ENCODE data around the gene GFM2.
"Not testable (repeated sequence)": the region's sequence is repeated elsewhere in the genome, so short reads cannot be mapped to it uniquely, and the experiment has no call there.

The GFM2 gene

DNA sequence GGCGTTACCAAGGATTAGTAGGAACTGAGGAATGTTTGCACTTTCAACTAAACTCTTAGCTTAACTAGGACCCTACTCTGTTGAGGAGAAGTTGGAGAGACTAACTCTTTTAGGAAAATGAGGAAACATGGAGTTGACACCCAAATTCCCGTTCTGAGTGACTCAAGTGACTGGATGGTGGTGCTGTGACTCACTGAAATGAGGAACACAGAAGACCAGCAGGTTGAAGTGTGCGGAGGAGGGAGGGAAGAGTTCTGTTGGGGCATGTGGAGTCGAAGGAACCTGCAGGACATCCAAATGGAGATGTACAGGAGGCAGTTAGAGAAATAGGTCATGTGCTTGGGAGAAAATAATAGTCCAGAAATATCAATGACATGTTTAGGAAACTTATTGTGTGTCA, 73.7 kb downstream of the GFM2 start:
- DNase-seq, result no peak

DNA sequence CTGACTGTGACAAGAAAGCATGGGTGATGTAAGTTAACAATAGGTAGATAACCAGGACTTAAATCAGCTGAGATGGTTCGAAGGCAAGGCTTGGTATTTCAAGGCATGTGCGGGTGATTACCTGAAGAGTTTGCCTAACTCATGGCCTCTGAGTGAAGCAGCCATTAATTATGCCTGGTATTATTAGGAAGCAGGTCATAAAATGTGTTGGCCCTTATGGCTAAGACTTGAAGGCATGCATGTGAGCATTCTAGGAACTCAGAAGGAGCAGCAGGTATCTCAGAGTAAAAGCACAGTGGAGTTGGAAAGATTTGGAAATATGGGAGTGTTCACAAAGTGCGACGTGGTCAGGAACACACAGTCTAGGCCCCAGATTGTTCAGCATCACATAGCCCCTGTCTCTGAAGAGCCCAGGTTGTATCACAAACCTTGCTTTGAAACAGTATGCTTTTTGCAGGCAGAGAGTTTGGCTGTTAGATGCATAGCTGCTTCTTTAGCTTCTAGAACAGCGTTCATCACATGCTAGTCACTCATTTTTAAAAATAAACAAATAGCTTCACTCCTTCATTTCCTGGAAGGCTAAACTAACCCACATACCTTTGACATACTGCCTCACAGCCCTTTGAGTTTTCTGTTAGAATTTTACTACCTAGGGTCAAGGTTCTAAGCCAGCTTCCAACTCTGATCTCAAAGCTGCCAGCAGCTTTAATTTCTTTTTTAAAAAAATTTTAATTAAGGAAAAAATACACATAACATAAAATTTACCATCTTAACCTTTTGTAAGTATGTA, 79.8 kb downstream of the GFM2 start:
- DNase-seq, result no peak

DNA sequence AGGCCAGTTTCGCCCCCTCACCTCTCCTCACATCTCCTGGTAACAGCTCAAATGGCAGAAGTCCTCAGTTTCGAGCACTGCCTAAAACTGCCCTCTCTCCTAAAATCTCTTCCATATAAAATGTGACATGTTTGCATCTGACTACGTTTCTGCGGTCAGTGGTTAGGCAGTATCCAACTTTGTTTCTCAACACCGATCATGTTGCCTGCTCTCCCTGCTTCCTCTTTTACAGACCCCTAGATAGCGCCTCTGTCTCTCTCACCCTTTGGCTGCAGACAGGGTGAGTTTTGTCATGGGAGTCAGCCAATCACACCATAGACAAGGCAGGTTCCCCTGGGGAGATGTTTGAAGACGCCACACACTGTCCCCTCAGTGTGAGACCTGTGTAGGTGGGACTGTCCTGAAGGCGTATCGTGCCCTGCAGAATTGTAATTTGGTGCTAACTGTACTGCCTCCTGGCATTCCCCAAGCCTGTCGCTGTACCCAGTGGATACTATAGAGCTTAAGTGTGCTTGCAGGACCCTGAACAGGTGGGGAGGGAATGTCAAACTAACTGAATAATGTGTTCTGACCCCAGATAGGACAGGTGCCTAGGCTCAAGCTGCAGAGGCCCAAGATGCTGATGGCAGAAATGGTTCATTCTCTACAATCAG, 80.8 kb downstream of the GFM2 start:
- DNase-seq, result no peak

DNA sequence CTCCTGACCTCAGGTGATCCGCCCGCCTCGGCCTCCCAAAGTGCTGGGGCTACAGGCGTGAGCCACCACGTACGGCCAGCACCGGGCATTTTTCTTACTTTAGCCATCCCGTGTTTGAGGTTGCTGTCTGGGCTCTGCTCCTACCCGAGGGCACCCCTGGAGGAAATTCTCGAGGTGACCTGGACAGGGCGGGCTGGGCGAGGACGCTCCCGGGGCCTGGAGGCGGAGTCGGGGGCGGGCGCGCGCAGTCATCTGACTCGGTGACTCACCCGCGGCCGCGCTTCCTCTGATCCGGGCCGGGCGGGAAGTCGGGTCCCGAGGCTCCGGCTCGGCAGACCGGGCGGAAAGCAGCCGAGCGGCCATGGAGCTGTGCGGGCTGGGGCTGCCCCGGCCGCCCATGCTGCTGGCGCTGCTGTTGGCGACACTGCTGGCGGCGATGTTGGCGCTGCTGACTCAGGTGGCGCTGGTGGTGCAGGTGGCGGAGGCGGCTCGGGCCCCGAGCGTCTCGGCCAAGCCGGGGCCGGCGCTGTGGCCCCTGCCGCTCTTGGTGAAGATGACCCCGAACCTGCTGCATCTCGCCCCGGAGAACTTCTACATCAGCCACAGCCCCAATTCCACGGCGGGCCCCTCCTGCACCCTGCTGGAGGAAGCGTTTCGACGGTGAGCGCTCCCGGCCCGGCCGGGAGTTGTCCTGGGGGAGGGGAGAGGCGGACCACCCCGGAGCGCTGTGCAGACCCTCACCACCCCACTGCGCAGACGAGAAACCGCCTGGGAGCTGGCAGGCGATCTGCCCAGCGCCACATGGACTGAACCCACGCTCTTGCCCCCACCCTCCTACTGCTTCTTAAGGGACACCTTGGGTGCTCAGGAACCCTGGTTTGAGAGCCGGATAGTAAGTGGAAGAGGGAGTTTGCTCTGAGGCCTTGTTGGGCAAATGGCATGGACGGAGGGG, 81.7 kb downstream of the GFM2 start, which contains the start of gene HEXB:
HEXB (plus strand) TSS at position 334 of the 952 bp plus-strand sequence; CDS start at position 362, 28 bp downstream.
- peak; percentile 81 for DNase-seq

DNA sequence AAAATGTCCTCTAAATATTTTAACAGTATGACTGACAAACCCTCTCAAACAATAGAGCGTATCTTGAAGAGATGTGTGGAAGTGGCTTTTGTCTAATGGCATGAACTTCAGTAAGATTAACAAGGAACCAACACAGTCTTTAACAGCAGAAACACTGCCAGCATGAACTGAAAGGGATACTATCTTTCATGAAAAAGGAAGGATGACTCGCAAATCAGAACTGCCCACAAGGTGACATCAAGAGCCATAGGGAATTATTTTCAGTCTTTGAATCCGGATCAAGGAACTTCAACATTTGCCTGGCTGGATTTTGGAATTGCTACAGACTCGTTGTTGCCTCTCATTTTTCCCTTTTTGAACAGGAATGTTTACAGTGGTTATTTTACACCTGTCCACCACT, 87.0 kb downstream of the GFM2 start:
- no peak for DNase-seq

DNA sequence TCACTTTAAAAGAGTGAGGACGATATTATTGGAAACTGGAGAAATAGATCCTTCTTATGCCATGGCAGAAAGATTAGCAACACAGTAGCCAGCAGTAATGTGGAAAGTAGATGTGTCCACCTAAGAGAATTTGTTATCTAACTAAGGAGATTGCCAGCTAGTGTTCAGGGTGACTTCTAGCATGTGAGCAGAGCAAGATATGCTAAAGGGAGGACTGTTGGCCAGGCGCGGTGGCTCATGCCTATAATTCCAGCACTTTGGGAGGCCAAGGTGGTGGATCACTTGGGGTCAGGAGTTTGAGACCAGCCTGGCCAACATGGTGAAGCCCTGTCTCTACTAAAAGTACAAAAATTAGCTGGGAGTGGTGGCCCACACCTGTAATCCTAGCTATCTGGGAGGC, 87.6 kb downstream of the GFM2 start:
- not testable (repeated sequence) for DNase-seq

DNA sequence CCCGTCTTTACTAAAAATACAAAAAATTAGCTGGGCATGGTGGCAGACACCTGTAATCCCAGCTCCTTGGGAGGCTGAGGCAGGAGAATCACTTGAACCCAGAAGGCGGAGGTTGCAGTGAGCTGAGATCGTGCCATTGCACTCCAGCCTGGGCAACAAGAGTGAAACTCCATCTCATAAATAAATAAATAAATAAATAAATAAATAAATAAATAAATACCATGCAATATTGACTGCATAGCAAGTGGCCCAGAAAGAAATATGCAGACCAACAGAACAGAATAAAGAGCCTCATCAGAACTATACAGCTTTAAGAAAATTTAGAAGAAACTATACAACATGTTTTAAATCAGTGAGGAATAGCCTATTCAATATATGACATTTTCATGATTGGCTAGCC, 88.8 kb downstream of the GFM2 start:
- not testable (repeated sequence) for DNase-seq

DNA sequence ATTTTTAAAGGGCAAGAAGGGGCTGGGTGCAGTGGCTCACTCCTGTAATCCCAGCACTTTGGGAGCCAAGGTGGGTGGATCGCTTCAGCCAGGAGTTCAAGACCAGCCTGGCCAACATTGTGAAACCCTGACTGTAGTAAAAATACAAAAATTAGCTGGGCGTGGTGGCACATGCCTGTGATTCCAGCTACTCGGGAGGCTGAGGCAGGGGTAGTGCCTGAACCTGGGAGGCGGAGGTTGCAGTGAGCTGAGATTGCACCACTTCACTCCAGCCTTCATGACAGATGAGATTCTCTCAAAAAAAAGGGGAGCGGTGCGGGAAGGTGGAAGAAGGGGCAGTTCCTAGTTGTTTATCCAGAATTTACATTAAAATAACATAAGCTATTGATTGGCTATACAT, 90.5 kb downstream of the GFM2 start:
- DNase-seq, result not testable (repeated sequence)

DNA sequence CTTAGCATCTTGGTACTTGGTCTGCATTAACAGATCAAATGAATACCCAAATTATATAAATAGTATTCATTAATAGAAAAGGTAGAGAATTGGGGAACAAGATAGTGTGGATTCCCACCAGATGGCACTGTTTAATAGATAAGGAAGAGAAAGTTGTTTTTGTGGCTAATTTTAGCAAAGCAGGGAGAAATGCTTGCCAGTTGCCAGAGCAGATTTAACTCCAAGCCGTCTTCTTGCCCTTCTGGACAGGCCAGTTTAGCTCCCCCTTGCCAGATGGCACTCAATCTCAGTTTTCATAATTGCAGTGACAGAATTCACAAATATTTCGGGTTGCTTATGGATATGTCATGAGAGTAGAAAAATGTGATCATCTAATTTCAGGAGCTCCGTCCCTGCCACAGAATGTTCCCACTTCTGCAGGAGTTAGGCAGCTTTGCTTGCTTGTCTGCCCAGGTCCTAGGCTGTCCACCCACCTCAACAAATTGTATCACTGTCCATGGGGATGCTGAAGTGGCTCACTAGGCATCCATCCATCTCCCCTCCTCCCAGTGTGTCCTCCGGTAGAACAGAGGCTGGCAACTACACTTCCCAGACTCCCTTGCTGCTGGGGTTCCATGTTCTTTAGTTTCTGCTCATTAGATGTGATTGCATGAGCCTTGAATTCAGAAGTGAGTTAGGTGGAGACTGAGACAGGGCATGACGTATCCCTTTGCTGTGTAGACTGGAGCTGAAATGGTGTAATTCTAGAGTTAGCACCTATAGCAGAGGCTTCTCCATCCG, 93.7 kb downstream of the GFM2 start:
- DNase-seq, result peak; percentile 19

DNA sequence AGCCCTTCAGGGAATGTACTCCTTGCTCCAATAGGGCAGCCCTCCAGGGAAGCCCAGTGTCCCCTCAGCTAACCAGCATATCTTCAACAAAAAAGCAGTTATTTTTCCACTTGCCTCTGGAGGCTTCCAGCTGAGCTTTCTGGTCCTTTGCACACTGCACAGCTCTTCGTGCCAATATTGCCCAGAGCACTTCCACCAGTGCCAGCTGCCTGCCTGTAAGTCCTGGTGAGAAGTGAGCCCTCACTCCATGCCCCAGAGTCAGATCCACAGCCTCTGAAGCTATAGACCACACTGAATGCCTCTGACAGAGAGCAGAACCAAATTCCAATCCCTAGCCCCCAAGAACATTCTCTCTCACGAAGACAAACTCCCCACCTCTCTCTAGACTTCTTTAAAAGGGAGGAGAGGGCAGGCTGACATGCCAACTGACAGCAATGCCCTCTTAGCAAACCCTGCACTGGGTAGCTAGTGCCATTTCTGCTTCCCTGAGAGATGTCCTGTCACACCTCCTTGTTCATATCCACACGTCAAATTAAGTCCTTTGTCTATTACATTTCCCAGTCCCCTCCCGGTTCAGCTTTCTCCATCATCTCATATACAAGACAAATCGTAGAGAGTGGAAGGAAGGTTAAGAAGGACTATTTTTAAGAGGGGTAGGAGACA, 94.6 kb downstream of the GFM2 start:
- no peak for DNase-seq

Data from NCI-H774 (cell line).